SK-N-SH (cell line): ENCODE measurements around the gene LTBP2. TPM values are rescaled to one million over a fixed set of nuclear protein-coding genes. Genes with fewer than 3 reads are reported as not detected.

Source experiments
- CTCF ChIA-PET: fragments of 300-600, 350-600 bp; formaldehyde crosslinking; extraction: SDS; loops from one replicate; lab custom pipeline; 2021; lab: Yijun Ruan, JAX
- POLR2A ChIA-PET: fragments of 350-600 bp; sonication (Branson Sonifier 250); formaldehyde crosslinking; extraction: SDS; loops from one replicate; lab custom pipeline; 2020; ENCODE audit warnings: antibody characterized with exemption, inconsistent platforms; lab: Yijun Ruan, JAX
- DNase-seq: peaks from one replicate; pipeline ENCODE4 v3.0.0; 2012
- H2AFZ ChIP-seq: fragments of 200-600 bp; sonication (generic); 2 replicates; pipeline ENCODE4 v1.8.1; 2016; ENCODE audit warnings: antibody characterized with exemption, mild to moderate bottlenecking, low read depth
- H3F3A ChIP-seq: fragments of 200-600 bp; sonication (generic); replicated peaks from 2 replicates; pipeline ENCODE3; 2016; ENCODE audit warnings: antibody characterized with exemption, mild to moderate bottlenecking; ENCODE audit not compliant: insufficient read depth
- H3K27ac ChIP-seq, 2 experiments: fragments of 200-500 bp in 1 of 2; fragments of 200-600 bp in 1 of 2; sonication (Bioruptor generic) in 1 of 2; sonication (generic), shearing (Covaris generic) in 1 of 2; 2 replicates each; pipeline versions ENCODE4 v1.5.1 to v1.6.1; 2014 to 2016; ENCODE audit warnings: low read depth in 2 of 2, inconsistent platforms in 1 of 2, low read length in 1 of 2, mild to moderate bottlenecking in 1 of 2, mixed read lengths in 1 of 2
- H3K27me3 ChIP-seq: fragments of 200-600 bp; sonication (generic), shearing (Covaris generic); 2 replicates; pipeline ENCODE4 v1.6.1; 2016; ENCODE audit warnings: mixed run types; ENCODE audit not compliant: insufficient read depth
- H3K36me3 ChIP-seq, 2 experiments: fragments of 200-500 bp in 1 of 2; fragments of 200-600 bp in 1 of 2; sonication (Bioruptor generic) in 1 of 2; sonication (generic) in 1 of 2; replicated peaks in 1 of 2; 2 replicates each; pipeline versions ENCODE3 to v1.5.1; 2014 to 2016; ENCODE audit warnings: low read length in 1 of 2, mild to moderate bottlenecking in 1 of 2; ENCODE audit not compliant: insufficient read depth in 2 of 2, control insufficient read depth in 1 of 2
- H3K4me1 ChIP-seq, 2 experiments: fragments of 200-500 bp in 1 of 2; fragments of 200-600 bp in 1 of 2; sonication (Bioruptor generic) in 1 of 2; sonication (generic), shearing (Covaris generic) in 1 of 2; 2 replicates each; pipeline versions ENCODE4 v1.5.1 to v1.6.1; 2014 to 2016; ENCODE audit warnings: low read depth in 1 of 2, low read length in 1 of 2, mixed run types in 1 of 2; ENCODE audit not compliant: insufficient read depth in 2 of 2, control insufficient read depth in 1 of 2
- H3K4me2 ChIP-seq: fragments of 200-600 bp; sonication (generic), shearing (Covaris generic); 2 replicates; pipeline ENCODE4 v1.6.1; 2017; ENCODE audit warnings: mixed run types
- H3K4me3 ChIP-seq, 2 experiments: fragments of 200-500 bp in 1 of 2; fragments of 200-600 bp in 1 of 2; sonication (Bioruptor generic) in 1 of 2; sonication (generic), shearing (Covaris generic) in 1 of 2; 2 replicates each; pipeline versions ENCODE4 v1.5.1 to v1.8.1; 2014 to 2016; ENCODE audit warnings: low read depth in 2 of 2, inconsistent platforms in 1 of 2, low read length in 1 of 2, mild to moderate bottlenecking in 1 of 2, mixed read lengths in 1 of 2, moderate library complexity in 1 of 2
- H3K79me2 ChIP-seq: fragments of 200-600 bp; sonication (generic); 2 replicates; pipeline ENCODE4 v1.8.1; 2017; ENCODE audit warnings: mild to moderate bottlenecking; ENCODE audit not compliant: insufficient read depth
- H3K9ac ChIP-seq: fragments of 200-600 bp; sonication (generic); 2 replicates; pipeline ENCODE4 v1.6.1; 2017; ENCODE audit warnings: mixed run types
- H3K9me2 ChIP-seq: fragments of 200-600 bp; sonication (generic); 2 replicates; pipeline ENCODE4 v1.6.1; 2017; ENCODE audit warnings: mixed run types
- H3K9me3 ChIP-seq: fragments of 200-600 bp; sonication (generic); 2 replicates; pipeline ENCODE4 v1.6.1; 2017; ENCODE audit warnings: mixed run types, mild to moderate bottlenecking, moderate library complexity
- H4K20me1 ChIP-seq: fragments of 200-600 bp; sonication (generic); 2 replicates; pipeline ENCODE4 v1.6.1; 2017; ENCODE audit warnings: mild to moderate bottlenecking, mixed run types; ENCODE audit not compliant: insufficient read depth
- CTCF ChIP-seq: fragments of 200-600 bp; sonication (generic); IDR thresholded peaks from 2 replicates; pipeline ENCODE4 v1.6.1; 2017; ENCODE audit warnings: antibody characterized with exemption, mild to moderate bottlenecking, moderate library complexity
- EP300 ChIP-seq, 2 experiments: IDR thresholded peaks; 2 replicates each; pipeline versions ENCODE4 v1.4.0 to v1.6.1; 2012; ENCODE audit warnings: borderline replicate concordance in 1 of 2, low read depth in 1 of 2, low read length in 1 of 2
- FOSL2 ChIP-seq: IDR thresholded peaks from 2 replicates; pipeline ENCODE4 v1.4.0; 2012; ENCODE audit warnings: low read depth, mild to moderate bottlenecking, moderate library complexity, borderline replicate concordance
- FOXJ3 ChIP-seq: sonication (generic); formaldehyde crosslinking; IDR thresholded peaks from 2 replicates; pipeline ENCODE4 v1.5.1; 2020; ENCODE audit warnings: mild to moderate bottlenecking, missing genetic modification reagents
- FOXM1 ChIP-seq: IDR thresholded peaks from 2 replicates; pipeline ENCODE4 v1.4.0; 2012; ENCODE audit warnings: low read depth, mild to moderate bottlenecking
- GATA2 ChIP-seq: sonication (generic); formaldehyde crosslinking; IDR thresholded peaks from 2 replicates; pipeline ENCODE4 v1.5.0; 2020; ENCODE audit warnings: mild to moderate bottlenecking, missing genetic modification reagents
- IRF3 ChIP-seq: fragments of 150-350 bp; IDR thresholded peaks from 2 replicates; pipeline ENCODE4 v1.6.1; 2016; ENCODE audit warnings: mild to moderate bottlenecking, low read depth, low read length
- JUND ChIP-seq: IDR thresholded peaks from 2 replicates; pipeline ENCODE4 v1.4.0; 2012
- MAX ChIP-seq: IDR thresholded peaks from 2 replicates; pipeline ENCODE4 v1.4.0; 2012; ENCODE audit warnings: low read depth
- NFIC ChIP-seq: IDR thresholded peaks from 2 replicates; pipeline ENCODE4 v1.4.0; 2012; ENCODE audit warnings: borderline replicate concordance
- PBX3 ChIP-seq: IDR thresholded peaks from 2 replicates; pipeline ENCODE4; 2012
- POLR2AphosphoS5 ChIP-seq: IDR thresholded peaks from 2 replicates; pipeline ENCODE4 v1.6.1; 2012; ENCODE audit warnings: low read depth, low read length
- RAD21 ChIP-seq: IDR thresholded peaks from 2 replicates; pipeline ENCODE4 v1.6.1; 2012; ENCODE audit warnings: mild to moderate bottlenecking, low read length
- RCOR1 ChIP-seq: fragments of 150-350 bp; IDR thresholded peaks from 2 replicates; pipeline ENCODE4 v1.6.1; 2017; ENCODE audit warnings: antibody characterized with exemption, low read length
- RXRA ChIP-seq: IDR thresholded peaks from 2 replicates; pipeline ENCODE4 v1.4.0; 2012; ENCODE audit warnings: low read depth, mild to moderate bottlenecking, borderline replicate concordance
- SMC3 ChIP-seq: IDR thresholded peaks from 2 replicates; pipeline ENCODE4 v1.6.1; 2012; ENCODE audit warnings: low read depth, low read length, improper control_type of control experiment
- TAF1 ChIP-seq: IDR thresholded peaks from 2 replicates; pipeline ENCODE4 v1.6.1; 2012; ENCODE audit warnings: low read depth, mild to moderate bottlenecking, low read length, moderate library complexity, borderline replicate concordance
- TCF12 ChIP-seq: IDR thresholded peaks from 2 replicates; pipeline ENCODE4 v1.4.0; 2012
- USF1 ChIP-seq: IDR thresholded peaks from 2 replicates; pipeline ENCODE4 v1.4.0; 2012; ENCODE audit warnings: low read depth, borderline replicate concordance
- USF2 ChIP-seq: fragments of 150-350 bp; IDR thresholded peaks from 2 replicates; pipeline ENCODE4 v1.6.1; 2017; ENCODE audit warnings: antibody characterized with exemption, low read length, low read depth, borderline replicate concordance
- ZBTB33 ChIP-seq: IDR thresholded peaks from 2 replicates; pipeline ENCODE4 v1.4.0; 2012; ENCODE audit warnings: low read depth, borderline replicate concordance
- WGBS: methylation state at CpG from one replicate; pipeline ENCODE4 v1.1.6; 2017; ENCODE audit warnings: low lambda C conversion rate; 5-methylcytosine and 5-hydroxymethylcytosine counted together
- polyA plus RNA-seq, 3 experiments: library from polyadenylated mRNA; depleted of rRNA; stranded (reverse); fragments of >200 nt; gene quantifications; 2 replicates each; pipeline ENCODE4 v1.2.3, GENCODE V29; 2012

LTBP2 gene
- polyA plus RNA-seq, 1 of the 3 experiments (the other 2 are of a cell fraction) = 58.8 TPM

- TF ChIP-seq CTCF (no peak), EP300 (IDR thresholded peaks at IDR 0.05; ENCODE audit: borderline replicate concordance in 1 of 2, low read depth in 1 of 2, low read length in 1 of 2) (peak; percentile 36 to 99; a peak in 3 of 4 replicates), ZBTB33 (peak; percentile 88), GATA2 (CRISPR knock-in tag) (no peak), FOXM1 (peak; percentile 93; the same call in 1 of the 2 replicates), POLR2AphosphoS5 (peak; percentile 73; the same call in 1 of the 2 replicates), NFIC (peak; percentile 99)
These were observed 7.7 kb upstream of the LTBP2 start (continued) for GRCh38 chr14:74619672-74620131.

GRCh38 chr14:74618078-74618952 is 6.3 kb upstream of the LTBP2 start:
- Histone ChIP-seq H3K79me2 (peaks cover 39% of the 10 kb centered on the region), H4K20me1 (no peaks in the 10 kb centered on the region), H3F3A (peaks cover 55% of the 10 kb centered on the region), H3K4me3 (0 out of 4 replicates have a peak overlapping the region, but pooled peaks of 1 of the 2 experiments have one; percentile 10), H3K27ac (peak overlapping the region; percentile 72 to 99), H2AFZ (no peak overlapping the region), H3K4me2 (peak overlapping the region; percentile 84), H3K36me3 (no peaks in the 10 kb centered on the region), H3K9me2 (no peaks in the 10 kb centered on the region), H3K9me3 (no peaks in the 10 kb centered on the region), H3K4me1 (peaks cover 19 to 63% of the 10 kb centered on the region in 2 experiments; a peak in 3 of 4 replicates), H3K9ac (peak overlapping the region; percentile 80), H3K27me3 (no peaks in the 10 kb centered on the region)
- WGBS = 39% methylated on average over 10 of the region's 10 CpGs
- POLR2A ChIA-PET = no interaction called here
- no peak for DNase-seq
- CTCF ChIA-PET = interaction anchor here (0.6 to 9.2 kb wide), 8 partner anchors 8 to 145 kb away, joined by 3 to 84 read pairs (median 6); partner anchors contain the start of genes LTBP2 and YLPM1
- TF ChIP-seq TAF1 = no peak
- TF ChIP-seq USF2 = no peak
- TF ChIP-seq PBX3 = no peak
- TF ChIP-seq RCOR1 = no peak
- no peak for TF ChIP-seq RXRA
- TF ChIP-seq USF1 = no peak
- no peak for TF ChIP-seq SMC3
- TF ChIP-seq EP300 (IDR thresholded peaks at IDR 0.05; ENCODE audit: borderline replicate concordance in 1 of 2, low read depth in 1 of 2, low read length in 1 of 2) = peak in 1 of 2 experiments; percentile 17; a peak in 1 of 4 replicates
- TF ChIP-seq FOSL2 = peak; percentile 72; the same call in 1 of the 2 replicates
- TF ChIP-seq FOXJ3 (CRISPR knock-in tag) = no peak
- TF ChIP-seq JUND = peak; percentile 19; the same call in 1 of the 2 replicates
- no peak for TF ChIP-seq IRF3
- TF ChIP-seq NFIC = peak; percentile 48; the same call in 1 of the 2 replicates
- TF ChIP-seq TCF12 = peak; percentile 24; the same call in 1 of the 2 replicates
- TF ChIP-seq RAD21 = no peak
- peak; percentile 14; the same call in 1 of the 2 replicates for TF ChIP-seq MAX
